Loucy (cell line): ENCODE measurements around the gene ZBED1.
"Not testable (repeated sequence)": the region's sequence is repeated elsewhere in the genome, so short reads cannot be mapped to it uniquely, and the experiment has no call there.

Experiments used
- CTCF ChIP-seq: fragments of 200-600 bp; sonication (generic); conservative IDR thresholded peaks from 2 replicates; pipeline ENCODE4 v1.5.1; 2014; ENCODE audit warnings: mild to moderate bottlenecking, antibody characterized with exemption, low read length
- EZH2phosphoT487 ChIP-seq: fragments of 200-600 bp; IDR thresholded peaks from 2 replicates; pipeline ENCODE4 v1.6.1; 2018; ENCODE audit warnings: antibody characterized with exemption, mild to moderate bottlenecking, moderate library complexity, borderline replicate concordance

GRCh38 chrX:2519638-2520037 lies 18.9 kb upstream of the ZBED1 start:
- TF ChIP-seq CTCF, EZH2phosphoT487: not testable (repeated sequence)
